ENCODE measurements around the gene MN1.

- TF ChIP-seq CTCF (IDR thresholded peaks at IDR 0.05) (no peak), EZH2 (IDR thresholded peaks at IDR 0.05; ENCODE audit: borderline replicate concordance, insufficient read depth, low read depth, low read length, poor library complexity, severe bottlenecking) (no peak)
These were observed 44.7 kb upstream of the MN1 start for GRCh38 chr22:27846248-27846757.
